ENCODE measurements around the gene POSTN.
A peak's percentile ranks its signal among the peaks of the same experiment; 100 is the strongest.
"Not testable (repeated sequence)": the region's sequence is repeated elsewhere in the genome, so short reads cannot be mapped to it uniquely, and the experiment has no call there.

The POSTN gene

GRCh38 chr13:37586164-37586563 is 12.4 kb downstream of the POSTN start:
- TF ChIP-seq CTCF (IDR thresholded peaks at IDR 0.05; ENCODE audit: low read depth, low read length): no peak
- H3K4me3 ChIP-seq (replicated peaks in 1 of 2; ENCODE audit: low read depth in 2 of 2, low read length in 2 of 2): no peak overlapping the region
- DNase-seq (ENCODE audit: low read depth in 2 of 2): no peak

- TF ChIP-seq CTCF (IDR thresholded peaks at IDR 0.05; ENCODE audit: low read depth, low read length): no peak
- H3K4me3 ChIP-seq (replicated peaks in 1 of 2; ENCODE audit: low read depth in 2 of 2, low read length in 2 of 2): no peak overlapping the region
- peak in 1 of 2 donors; percentile 43 for DNase-seq (ENCODE audit: low read depth in 2 of 2)
Measured at GRCh38 chr13:37585541-37585940, 13.0 kb downstream of the POSTN start.

GRCh38 chr13:37576601-37577000 is 22.0 kb downstream of the POSTN start:
- TF ChIP-seq CTCF (IDR thresholded peaks at IDR 0.05; ENCODE audit: low read depth, low read length): no peak
- H3K4me3 ChIP-seq (replicated peaks in 1 of 2; ENCODE audit: low read depth in 2 of 2, low read length in 2 of 2): no peak overlapping the region
- DNase-seq (ENCODE audit: low read depth in 2 of 2): peak in 1 of 2 donors; percentile 34

GRCh38 chr13:37565425-37565824 is 33.1 kb downstream of the POSTN start:
- no peak for DNase-seq (ENCODE audit: low read depth in 2 of 2)
- H3K4me3 ChIP-seq (replicated peaks in 1 of 2; ENCODE audit: low read depth in 2 of 2, low read length in 2 of 2): no peak overlapping the region
- TF ChIP-seq CTCF (IDR thresholded peaks at IDR 0.05; ENCODE audit: low read depth, low read length): no peak

- peak; percentile 24 to 51 for DNase-seq (ENCODE audit: low read depth in 2 of 2)
- H3K4me3 ChIP-seq (replicated peaks in 1 of 2; ENCODE audit: low read depth in 2 of 2, low read length in 2 of 2): no peak overlapping the region
- TF ChIP-seq CTCF (IDR thresholded peaks at IDR 0.05; ENCODE audit: low read depth, low read length): no peak
Measured at GRCh38 chr13:37561031-37561430, 37.5 kb downstream of the POSTN start.

GRCh38 chr13:37560526-37560925 is 38.0 kb downstream of the POSTN start:
- peak in 1 of 2 donors; percentile 49 for DNase-seq (ENCODE audit: low read depth in 2 of 2)
- no peak overlapping the region for H3K4me3 ChIP-seq (replicated peaks in 1 of 2; ENCODE audit: low read depth in 2 of 2, low read length in 2 of 2)
- no peak for TF ChIP-seq CTCF (IDR thresholded peaks at IDR 0.05; ENCODE audit: low read depth, low read length)

GRCh38 chr13:37558766-37559165 is 39.8 kb downstream of the POSTN start:
- DNase-seq (ENCODE audit: low read depth in 2 of 2): peak in 1 of 2 donors; percentile 56
- not testable (repeated sequence) for H3K4me3 ChIP-seq (replicated peaks in 1 of 2; ENCODE audit: low read depth in 2 of 2, low read length in 2 of 2)
